T-helper 22 cell (primary cell): ENCODE measurements around the gene HOXD4.

ENCODE experiments used
- DNase-seq: peaks from one replicate; pipeline ENCODE4 v3.0.0-alpha.2; 2020; ENCODE audit warnings: low read depth

Gene HOXD4

GRCh38 chr2:176114120-176114929 lies 37.0 kb upstream of the HOXD4 start:
- DNase-seq = no peak

GRCh38 chr2:176114930-176115625 lies 36.3 kb upstream of the HOXD4 start:
- no peak for DNase-seq

DNA sequence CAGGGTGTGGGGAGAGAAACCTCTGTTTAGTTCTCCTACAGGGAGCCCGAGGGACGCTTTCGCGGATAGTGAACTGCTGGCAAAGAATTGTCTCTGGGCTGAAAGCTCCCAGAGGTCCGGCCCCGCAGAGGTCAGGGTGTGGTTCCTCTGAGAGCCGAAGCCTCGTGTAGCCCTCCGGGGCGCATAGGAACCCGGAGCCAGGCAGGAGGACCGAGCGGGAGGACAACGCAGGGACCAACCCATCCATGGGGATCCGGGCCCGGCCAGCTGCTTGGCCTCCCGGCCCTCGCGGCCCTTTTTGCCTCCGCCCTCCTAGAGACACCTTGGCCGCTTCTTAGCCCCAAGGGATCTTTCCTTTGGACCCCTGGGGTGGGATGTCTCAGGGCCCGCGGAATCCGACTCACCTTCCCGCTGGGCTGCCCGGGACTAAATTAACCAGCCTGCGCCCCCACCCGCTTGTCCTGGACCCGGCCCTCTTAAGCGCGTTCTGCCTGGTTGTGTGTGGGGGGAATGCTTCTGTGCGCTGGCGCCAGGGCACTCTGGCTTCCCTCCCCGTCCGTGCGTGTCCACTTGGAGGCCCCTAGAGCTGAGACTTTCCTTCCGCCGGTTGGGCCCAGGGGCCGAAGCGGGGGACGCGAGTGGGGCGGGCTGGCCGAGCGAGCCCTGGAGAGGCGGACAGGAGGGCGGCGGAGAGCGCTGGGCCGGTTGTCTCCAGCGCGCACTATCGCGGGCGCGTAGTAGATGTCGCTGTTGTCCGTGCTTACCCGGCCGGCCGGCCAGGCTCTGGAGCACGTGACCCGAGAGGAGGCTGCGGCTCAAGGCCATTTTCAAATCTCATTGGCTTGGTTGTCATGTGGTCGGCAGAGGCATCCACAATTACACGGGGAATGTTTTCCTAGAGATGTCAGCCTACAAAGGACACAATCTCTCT lies 35.2 kb upstream of the HOXD4 start, which contains the start of gene HOXD10:
Gene HOXD10 (plus strand): TSS at position 896 of the 931 bp plus-strand sequence. CDS start 56 bp downstream, outside the sequence.
- no peak for DNase-seq

GRCh38 chr2:176117162-176117822 lies 34.1 kb upstream of the HOXD4 start:
- DNase-seq = no peak

DNA sequence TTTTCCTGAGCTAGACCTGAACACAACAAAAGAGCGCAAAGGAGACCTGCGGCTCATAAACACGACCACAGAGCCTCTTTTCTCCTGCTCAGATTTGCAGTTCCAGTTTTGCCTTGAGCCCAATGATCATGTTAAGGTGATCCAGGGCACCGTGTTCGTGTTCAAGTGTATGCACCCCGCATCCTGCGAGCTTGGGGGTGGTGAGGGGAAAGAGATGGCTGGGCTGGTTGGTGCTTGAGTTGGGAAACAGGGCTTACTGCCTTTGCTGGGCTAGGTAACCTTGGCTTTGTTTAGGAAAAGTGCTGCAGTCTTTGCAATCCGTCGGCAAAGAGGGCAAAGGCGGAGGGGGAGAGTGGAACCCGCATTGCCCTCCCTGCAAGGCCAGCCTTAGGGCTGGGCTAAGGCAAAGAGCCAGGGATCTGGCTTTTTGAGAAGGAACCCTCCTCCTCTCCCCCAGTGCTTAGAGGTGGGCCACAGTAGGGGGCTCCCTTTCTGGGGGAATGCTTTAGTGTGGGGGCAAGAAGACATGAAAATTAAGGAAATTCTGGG lies 33.5 kb upstream of the HOXD4 start:
- no peak for DNase-seq

DNA sequence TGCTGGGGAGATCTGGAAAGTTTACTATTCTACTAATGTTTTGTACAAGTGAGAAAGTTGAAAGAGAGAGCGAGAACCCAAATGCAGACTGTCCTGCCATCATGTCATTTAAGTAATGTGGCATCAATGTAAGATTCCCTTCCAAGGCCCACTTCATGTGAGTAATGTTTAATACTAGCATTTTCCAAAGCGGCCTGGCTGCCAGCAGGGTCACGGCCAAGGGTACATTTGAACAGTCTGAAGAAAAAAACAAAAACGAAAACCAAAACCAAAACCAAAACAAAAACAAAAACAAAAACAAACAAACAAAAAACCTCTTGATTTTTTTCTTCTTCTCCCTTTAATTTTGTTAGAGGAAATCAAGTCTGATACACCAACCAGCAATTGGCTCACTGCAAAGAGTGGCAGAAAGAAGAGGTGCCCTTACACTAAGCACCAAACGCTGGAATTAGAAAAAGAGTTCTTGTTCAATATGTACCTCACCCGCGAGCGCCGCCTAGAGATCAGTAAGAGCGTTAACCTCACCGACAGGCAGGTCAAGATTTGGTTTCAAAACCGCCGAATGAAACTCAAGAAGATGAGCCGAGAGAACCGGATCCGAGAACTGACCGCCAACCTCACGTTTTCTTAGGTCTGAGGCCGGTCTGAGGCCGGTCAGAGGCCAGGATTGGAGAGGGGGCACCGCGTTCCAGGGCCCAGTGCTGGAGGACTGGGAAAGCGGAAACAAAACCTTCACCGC lies 32.6 kb upstream of the HOXD4 start:
- no peak for DNase-seq

DNA sequence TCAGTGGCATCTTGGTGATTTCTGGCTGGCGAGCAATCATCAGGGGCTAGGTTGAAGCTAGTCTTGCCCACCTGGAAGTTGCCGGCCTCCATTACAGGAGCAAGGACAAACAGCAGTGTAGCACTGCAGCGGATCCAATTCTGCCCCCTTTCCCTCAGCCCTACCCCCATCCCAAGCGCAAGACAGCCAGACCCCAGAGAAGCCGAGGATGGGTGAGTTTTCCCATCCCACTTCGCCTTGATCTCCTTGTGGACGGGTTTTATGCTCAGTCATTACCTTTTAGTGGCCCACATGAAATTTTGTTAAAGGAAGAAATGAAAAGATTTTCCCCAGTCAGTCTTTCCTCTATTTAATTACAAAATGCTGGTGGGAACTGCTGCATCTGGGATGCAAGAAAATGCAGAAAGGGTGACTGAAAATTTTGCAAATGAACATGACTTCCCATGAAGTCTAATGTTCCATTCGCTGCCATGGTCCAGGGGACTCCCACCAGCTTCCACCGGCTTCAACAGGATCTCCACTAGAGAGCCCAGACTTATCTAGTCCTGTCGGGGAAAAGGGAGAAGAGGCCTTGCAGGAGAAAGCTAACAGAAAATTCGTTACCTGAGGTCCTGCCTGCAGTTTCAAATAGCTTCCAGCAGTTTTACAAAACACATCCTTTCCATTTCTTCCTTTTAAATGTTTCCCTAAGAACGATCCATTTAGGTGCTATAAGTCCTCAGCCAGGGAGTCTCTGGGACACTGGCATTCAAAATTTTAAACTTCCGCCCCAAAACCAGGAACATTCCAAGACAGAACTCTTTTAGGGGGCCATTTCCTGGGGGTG lies 30.8 kb upstream of the HOXD4 start:
- DNase-seq = no peak

DNA sequence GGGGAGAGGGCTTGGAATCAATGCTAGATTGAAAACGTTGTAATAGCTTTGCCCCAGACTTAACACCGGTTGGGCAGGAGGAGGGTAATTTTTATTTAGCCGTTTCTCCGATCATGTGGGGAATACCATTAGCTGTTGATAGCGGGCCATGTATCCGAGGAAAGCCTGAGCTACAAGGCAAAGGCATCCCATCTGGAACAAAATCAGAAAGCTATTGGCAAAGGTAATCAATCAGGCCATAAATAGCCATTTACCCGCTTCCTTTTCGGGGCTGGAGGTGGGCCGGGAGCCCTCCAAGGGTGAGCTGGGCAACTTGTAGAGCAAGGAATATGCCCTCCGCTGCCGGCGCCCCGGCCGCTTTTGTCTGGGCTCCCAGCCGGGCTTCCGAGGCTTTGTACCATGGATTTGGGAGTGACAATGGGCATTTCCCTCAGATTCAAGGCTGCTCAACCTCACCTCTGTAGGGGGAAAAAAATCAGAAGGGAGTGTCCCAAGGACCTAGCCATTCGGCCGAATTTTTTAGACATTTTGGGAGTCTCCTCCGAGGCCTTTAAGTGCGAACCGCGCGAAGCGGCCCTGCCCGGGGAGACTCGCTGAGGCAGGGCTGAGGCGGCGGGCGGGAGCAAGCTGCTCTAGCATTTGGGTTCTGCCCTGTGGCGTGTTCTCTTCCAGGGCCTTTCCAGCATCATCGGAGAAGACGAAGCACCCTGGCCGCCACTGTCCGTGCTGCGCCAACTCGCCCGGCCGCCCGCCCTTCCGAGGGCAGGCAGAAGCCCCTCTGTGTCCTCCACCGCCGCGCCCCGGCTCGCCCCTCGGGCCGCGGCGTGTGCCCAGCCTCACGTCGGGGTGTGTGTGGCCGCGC lies 29.9 kb upstream of the HOXD4 start:
- no peak for DNase-seq

- DNase-seq = no peak
Observed at GRCh38 chr2:176122052-176122682, 29.2 kb upstream of the HOXD4 start.

GRCh38 chr2:176122683-176123410 lies 28.5 kb upstream of the HOXD4 start, which contains the start of gene HOXD9:
TSS of gene HOXD9 (plus strand) at chr2:176122719. CDS start at chr2:176122769, 50 bp downstream.
- DNase-seq = no peak

DNA sequence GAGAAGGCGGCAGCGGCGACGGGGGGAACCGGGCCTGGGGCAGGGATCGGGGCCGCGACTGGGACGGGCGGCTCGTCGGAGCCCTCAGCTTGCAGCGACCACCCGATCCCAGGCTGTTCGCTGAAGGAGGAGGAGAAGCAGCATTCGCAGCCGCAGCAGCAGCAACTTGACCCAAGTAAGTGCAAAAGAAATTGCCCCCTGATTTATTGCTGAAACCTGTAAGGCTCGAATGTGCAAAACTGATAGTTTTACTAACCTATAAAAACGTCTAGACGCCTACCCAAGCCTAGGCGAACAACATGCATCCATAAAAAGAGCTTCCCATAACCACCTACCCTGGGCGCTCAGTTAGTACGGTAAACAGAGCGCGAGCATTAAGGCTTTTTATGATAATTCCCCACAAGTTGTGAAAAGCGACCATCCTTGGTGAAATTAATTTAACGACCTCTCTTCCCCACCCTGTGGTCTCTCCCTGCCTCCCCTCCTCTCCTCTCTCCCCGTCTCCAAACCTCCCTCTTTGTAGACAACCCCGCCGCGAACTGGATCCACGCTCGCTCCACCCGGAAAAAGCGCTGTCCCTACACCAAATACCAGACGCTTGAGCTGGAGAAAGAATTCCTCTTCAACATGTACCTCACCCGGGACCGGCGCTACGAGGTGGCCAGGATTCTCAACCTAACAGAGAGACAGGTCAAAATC lies 27.8 kb upstream of the HOXD4 start:
- no peak for DNase-seq

DNA sequence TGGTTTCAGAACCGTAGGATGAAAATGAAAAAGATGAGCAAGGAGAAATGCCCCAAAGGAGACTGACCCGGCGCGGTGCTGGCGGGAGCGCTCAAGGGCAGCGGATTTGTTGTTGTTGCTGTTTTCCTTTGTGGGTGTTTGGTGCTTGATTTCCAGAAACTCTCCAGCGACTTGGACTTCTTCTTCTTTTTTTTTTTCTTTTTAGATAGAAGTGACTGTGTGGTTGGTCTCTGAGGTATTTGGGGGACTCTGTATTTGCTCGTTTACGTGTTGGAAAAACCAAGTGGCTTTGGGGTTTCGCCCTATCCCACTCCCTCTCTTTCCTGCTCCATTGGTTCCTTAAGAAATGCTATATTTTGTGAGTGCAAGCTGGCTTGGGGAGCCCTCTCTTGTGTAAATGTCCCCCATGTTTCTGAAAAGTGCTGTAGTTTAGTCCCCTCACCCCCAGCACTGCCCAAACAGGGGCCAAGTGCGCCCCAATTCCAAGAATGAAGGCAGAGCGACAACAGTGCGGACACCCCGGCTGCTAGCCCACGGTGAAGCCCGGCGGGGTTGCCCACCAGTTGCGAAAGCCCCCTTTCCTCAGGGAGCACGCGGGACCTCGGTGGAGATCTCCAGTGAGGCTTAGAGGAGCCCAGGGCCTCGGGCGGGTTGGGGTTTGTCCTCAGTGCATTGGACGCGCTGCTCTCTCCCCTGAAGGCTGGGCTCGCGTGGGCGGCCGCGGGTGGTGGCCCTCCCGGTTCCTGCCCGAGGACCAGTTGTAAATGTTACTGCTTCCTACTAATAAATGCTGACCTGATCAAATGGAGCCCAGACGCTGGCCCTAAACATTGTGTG lies 27.0 kb upstream of the HOXD4 start:
- DNase-seq = no peak

DNA sequence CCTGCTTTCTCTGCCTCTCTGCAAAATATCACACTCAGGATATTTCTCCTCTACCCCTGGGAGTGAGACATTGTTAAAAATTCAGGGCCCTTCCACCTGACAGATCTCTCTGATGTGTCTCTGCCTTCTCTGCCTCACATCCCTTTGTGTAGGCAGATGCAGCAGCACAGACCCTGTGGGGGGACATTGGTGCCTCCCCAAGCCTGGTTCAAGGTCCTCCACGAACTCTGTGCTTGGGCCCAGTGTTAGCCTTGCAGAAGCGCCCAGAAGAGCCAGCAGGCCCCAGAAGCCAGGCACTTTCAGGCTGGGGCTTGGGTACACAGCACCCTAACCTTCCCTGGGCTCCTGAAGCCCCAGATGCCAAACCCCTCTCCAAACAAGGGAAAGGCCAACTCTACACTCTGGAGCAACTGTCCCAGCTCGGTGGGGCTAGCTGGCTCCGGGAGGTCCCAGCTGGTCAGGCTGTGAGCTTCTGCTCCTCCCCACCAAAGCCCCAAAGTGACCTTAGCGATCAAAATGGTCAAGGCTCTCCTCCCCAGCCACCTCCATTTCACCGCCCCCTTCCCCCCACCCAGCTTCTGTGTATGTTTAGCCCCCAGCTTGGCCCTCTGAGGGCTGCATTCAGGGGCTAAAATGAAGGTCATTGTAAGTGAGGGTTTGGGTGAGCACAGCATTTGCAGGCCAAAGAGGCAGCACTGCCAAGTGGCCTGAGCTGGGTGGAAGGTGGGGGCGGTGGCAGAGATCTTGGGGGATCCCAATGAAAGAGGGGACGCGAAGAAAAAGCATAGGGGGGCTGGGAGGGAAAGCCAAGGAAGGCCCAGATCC lies 26.2 kb upstream of the HOXD4 start:
- DNase-seq = no peak

GRCh38 chr2:176125772-176126054 lies 25.6 kb upstream of the HOXD4 start:
- no peak for DNase-seq
